Epithelial cell of proximal tubule (primary cell): ENCODE data around the gene CTU2. TPM values are rescaled to one million over a fixed set of nuclear protein-coding genes. Genes with fewer than 3 reads are reported as not detected.

Source experiments
- DNase-seq: peaks from one replicate; pipeline ENCODE4 v3.0.0-alpha.2; 2011; ENCODE audit warnings: low read depth
- H3K4me3 ChIP-seq: 2 replicates; pipeline ENCODE4 v1.5.1; 2011; ENCODE audit warnings: low read depth, mild to moderate bottlenecking, low read length
- CTCF ChIP-seq: conservative IDR thresholded peaks from 2 replicates; pipeline ENCODE4 v1.5.1; 2012; ENCODE audit warnings: low read depth, mild to moderate bottlenecking, low read length
- total RNA-seq: library from RNA; depleted of rRNA; stranded (reverse); fragments of >200 nt; gene quantifications from 2 replicates; pipeline ENCODE4 v1.2.3, GENCODE V29; 2015

CTU2 gene
- total RNA-seq, 1 donor from 2014 or later, result 9.3 TPM

- no peak for DNase-seq
- TF ChIP-seq CTCF, result no peak
- no peak overlapping the region for H3K4me3 ChIP-seq
Measured at GRCh38 chr16:88752386-88753002, 46.2 kb downstream of the CTU2 start.

DNA sequence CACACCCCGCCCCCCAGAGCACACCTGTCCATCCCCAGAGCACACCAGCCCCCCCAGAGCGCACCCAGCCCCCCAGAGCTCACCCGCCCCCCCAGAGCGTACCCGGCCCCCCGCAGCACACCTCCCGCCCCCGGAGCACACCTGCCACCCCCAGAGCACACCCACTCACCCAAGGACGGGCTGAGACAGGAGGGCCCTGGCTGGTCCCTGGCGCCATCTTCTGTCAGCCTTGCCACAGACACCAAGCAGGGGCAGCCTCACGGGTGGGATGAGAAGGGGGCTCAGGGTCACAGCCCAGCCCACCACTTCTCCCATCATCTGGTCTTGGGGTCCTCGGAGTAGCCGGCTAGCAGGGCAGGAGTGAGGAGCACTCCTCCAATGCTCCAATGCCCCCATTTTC is 46.9 kb downstream of the CTU2 start:
- DNase-seq, result no peak
- TF ChIP-seq CTCF, result no peak
- H3K4me3 ChIP-seq, result no peak overlapping the region

DNA sequence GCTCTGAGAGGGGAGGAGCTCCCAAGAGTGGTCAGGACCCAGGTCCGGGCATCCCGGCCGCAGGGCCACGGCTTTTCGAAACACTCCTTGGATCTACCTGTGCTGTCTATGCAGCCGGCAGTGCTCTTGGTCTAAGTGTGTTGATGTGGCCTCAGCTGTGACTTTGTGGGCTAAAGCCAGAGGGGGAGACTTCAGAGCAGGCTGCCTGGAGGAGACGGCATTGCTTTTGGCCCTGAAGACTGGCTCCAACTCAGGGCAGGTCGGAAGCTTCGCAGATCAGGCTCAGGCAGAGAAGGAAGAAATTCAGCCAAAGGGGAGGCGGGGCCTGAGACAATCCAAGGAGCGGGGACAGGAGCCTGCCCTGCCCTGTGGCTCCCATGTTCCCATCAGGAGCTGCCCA is 47.3 kb downstream of the CTU2 start:
- H3K4me3 ChIP-seq, result no peak overlapping the region
- TF ChIP-seq CTCF, result no peak
- DNase-seq, result no peak

DNA sequence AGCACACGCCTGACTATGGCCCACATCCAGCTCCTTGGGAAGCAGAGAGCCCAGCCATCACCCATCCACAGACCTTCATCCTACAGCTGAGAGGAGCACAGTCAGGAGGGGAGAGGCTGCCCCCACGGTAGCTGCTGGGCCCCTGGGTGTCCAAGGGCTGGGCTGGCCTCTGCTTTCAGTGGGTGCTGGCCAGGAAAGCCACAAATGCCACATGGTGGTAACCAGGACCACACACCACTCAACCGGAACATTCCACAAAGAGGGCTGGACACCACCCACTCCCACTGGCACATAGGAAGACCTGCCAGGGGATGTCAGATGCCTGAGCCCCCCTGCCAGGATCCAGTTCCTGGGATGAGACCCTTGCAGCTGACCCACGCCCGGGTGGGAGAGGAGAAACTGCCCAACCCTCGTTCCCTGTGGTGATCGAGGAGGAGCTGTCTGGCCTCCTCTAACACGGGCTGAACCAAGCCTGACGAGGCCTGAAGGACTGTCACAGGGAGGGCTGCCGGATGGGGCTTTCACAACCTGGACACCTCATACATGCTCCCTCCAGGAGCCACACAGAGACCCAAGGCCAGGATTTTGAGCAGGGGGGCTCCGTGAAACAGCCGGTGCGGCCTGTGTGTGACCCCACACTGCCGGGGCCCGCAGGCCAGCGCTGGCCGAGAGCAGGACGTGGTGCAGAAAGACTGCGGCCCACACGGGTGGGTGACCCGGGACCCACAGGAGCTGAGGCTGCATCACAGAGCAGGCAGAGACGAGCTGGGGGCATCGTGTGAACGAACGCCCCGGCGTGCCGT is 48.0 kb downstream of the CTU2 start:
- no peak for DNase-seq
- TF ChIP-seq CTCF, result no peak
- H3K4me3 ChIP-seq, result no peak overlapping the region

DNA sequence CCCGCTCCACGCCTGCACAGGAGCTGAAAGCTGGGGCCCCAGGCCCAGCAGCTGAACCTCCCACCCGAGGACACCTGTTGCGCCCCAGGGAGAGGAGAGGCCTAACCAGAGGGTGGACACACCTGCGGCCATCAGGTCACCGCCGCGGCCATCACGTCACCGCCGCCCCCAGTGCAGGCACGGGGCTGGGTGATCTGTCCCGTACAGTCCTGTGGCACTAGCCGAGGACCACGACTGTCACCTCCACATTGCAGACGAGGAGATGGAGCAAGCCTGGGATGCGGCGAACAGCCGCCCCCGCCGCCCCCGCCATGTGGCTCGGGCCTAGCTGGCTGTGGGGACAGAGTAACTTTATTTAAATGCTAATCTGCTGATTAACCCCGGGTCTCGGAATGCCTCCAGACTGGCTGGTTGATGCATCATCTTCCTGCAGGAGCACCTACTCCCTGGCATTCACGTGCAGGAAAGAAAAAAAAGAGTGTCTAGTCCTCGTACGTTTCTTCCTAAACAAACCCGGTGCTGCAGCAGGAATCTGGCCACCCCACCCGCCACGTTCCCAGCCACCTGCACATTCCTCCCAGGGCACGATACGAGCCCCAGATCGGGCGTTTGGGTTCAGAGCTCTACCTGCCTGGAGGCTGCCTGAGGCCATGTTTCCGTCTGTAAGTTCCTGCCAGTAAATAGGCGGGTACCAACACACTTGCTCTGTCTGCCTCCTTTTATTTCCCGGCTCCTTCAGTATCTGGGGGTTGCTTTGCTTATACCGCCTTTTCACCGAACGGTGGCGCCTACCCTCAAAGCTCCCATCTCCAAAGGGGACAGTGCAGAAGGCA is 48.8 kb downstream of the CTU2 start:
- peak; percentile 36 for TF ChIP-seq CTCF
- no peak for DNase-seq
- H3K4me3 ChIP-seq, result no peak overlapping the region

DNA sequence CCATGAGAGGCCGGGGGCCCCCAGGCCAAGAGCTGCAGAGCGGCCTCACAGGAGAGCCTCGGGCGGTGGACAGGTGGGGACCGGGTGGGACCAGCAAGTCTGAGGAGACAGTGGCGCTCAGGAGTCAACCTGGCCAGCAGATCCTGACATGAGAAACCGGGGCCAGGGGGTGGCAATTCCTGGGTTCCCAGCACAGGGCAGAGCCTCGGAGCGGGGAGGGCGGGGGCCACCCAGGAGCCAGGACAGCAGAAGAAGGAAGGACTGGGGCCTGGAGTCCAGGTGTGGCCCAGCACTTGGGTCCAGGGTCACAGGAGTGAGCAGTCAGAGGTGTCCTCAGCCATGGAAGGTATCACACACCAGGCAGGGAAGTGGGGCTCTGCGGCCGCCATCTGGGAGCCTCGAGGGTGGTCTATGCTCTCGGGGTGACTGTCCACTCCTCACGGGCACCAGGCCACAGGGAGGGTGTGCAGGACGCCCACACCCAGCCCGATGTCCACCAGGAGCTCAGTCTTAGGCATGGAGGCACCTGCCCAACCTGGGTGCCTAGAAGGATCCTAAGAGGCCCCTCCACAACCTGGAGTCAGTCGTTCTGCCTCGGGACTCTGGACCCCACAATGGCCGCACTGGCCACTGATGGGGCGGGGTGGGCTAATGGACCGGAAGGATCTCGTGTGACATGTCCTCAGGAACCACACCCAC is 49.6 kb downstream of the CTU2 start:
- no peak overlapping the region for H3K4me3 ChIP-seq
- TF ChIP-seq CTCF, result no peak
- DNase-seq, result no peak
